PFSK-1 (cell line): ENCODE results near the gene GPR137B.

Source experiments
- FOXP2 ChIP-seq: optimal IDR thresholded peaks from 2 replicates; pipeline ENCODE3; 2011; ENCODE audit warnings: borderline replicate concordance, control low read depth, inconsistent platforms; ENCODE audit not compliant: insufficient read depth; ENCODE audit errors: extremely low read length, extremely low read depth
- SIN3A ChIP-seq: IDR thresholded peaks from 2 replicates; pipeline ENCODE4 v1.6.1; 2012; ENCODE audit warnings: mild to moderate bottlenecking, low read length, moderate library complexity, borderline replicate concordance; ENCODE audit not compliant: insufficient read depth
- TAF1 ChIP-seq: IDR thresholded peaks from 2 replicates; pipeline ENCODE4 v1.6.1; 2012; ENCODE audit warnings: low read length, control low read depth, borderline replicate concordance; ENCODE audit not compliant: insufficient read depth
- TF ChIP-seq, protein P1 (sequence below), 2 experiments: IDR thresholded peaks; 2 replicates each; pipeline versions ENCODE4 v1.6.1 to v1.8.0; 2011 to 2012; ENCODE audit warnings: low read depth in 2 of 2, low read length in 2 of 2, control low read depth in 1 of 2, inconsistent platforms in 1 of 2, mild to moderate bottlenecking in 1 of 2, moderate library complexity in 1 of 2; ENCODE audit not compliant: insufficient read depth in 1 of 2

DNA sequence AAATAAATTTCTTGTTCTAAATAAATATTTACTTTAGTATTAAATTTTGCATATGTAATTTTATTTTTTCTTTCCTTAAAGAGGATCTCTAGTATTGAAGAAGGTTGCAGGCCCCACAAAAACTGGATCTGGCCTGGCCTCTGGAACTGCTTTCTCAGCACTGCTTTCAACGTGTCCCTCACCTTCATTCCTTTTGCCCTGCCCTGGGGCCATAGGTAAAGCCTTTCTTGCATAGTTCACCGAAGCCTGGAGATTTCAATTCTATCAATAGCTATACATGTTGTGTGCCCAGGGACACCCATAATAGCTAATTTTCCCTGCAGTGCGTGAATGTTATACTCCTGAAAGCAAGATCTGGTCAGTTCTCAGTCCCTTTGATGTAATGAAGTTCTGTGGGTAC, 12.0 kb upstream of the GPR137B start:
- no peak for TF ChIP-seq FOXP2
- TF ChIP-seq, protein P1, sequence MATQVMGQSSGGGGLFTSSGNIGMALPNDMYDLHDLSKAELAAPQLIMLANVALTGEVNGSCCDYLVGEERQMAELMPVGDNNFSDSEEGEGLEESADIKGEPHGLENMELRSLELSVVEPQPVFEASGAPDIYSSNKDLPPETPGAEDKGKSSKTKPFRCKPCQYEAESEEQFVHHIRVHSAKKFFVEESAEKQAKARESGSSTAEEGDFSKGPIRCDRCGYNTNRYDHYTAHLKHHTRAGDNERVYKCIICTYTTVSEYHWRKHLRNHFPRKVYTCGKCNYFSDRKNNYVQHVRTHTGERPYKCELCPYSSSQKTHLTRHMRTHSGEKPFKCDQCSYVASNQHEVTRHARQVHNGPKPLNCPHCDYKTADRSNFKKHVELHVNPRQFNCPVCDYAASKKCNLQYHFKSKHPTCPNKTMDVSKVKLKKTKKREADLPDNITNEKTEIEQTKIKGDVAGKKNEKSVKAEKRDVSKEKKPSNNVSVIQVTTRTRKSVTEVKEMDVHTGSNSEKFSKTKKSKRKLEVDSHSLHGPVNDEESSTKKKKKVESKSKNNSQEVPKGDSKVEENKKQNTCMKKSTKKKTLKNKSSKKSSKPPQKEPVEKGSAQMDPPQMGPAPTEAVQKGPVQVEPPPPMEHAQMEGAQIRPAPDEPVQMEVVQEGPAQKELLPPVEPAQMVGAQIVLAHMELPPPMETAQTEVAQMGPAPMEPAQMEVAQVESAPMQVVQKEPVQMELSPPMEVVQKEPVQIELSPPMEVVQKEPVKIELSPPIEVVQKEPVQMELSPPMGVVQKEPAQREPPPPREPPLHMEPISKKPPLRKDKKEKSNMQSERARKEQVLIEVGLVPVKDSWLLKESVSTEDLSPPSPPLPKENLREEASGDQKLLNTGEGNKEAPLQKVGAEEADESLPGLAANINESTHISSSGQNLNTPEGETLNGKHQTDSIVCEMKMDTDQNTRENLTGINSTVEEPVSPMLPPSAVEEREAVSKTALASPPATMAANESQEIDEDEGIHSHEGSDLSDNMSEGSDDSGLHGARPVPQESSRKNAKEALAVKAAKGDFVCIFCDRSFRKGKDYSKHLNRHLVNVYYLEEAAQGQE (IDR thresholded peaks at IDR 0.05; ENCODE audit: insufficient read depth in 1 of 2, low read depth in 2 of 2, low read length in 2 of 2), result no peak
- no peak for TF ChIP-seq SIN3A
- TF ChIP-seq TAF1, result no peak
